Small intestine (tissue), 7 donors: ENCODE results near the gene DGAT2. TPM values are rescaled to one million over a fixed set of nuclear protein-coding genes. Genes with fewer than 3 reads are reported as not detected.

Experiments used
- DNase-seq, 2 donors: peaks; one replicate each; pipeline versions ENCODE4 v3.0.0 to v3.0.0-alpha.2; 2013
- FAIRE-seq: peaks from 2 replicates; lab custom pipeline; 2012; peaks lifted over from hg19 to GRCh38; lab: Jason Lieb, UNC
- H3K27ac ChIP-seq, 3 donors: one replicate each; pipeline ENCODE4 v1.5.1; 2013; ENCODE audit warnings: low read length in 2 of 3, mild to moderate bottlenecking in 2 of 3, control low read depth in 1 of 3, inconsistent platforms in 1 of 3, low read depth in 1 of 3, moderate library complexity in 1 of 3
- H3K27me3 ChIP-seq, 3 donors: one replicate each; pipeline ENCODE4 v1.6.1; 2013; ENCODE audit warnings: low read length in 3 of 3, inconsistent platforms in 1 of 3; ENCODE audit not compliant: control insufficient read depth in 3 of 3, insufficient read depth in 3 of 3
- H3K36me3 ChIP-seq, 3 donors: one replicate each; pipeline ENCODE4 v1.6.1; 2013; ENCODE audit warnings: low read length in 3 of 3, inconsistent platforms in 1 of 3, low read depth in 1 of 3, mild to moderate bottlenecking in 1 of 3, moderate library complexity in 1 of 3; ENCODE audit not compliant: control insufficient read depth in 3 of 3, insufficient read depth in 2 of 3
- H3K4me1 ChIP-seq, 3 donors: one replicate each; pipeline ENCODE4 v1.6.1; 2013; ENCODE audit warnings: low read length in 2 of 3, inconsistent platforms in 1 of 3, low read depth in 1 of 3, mild to moderate bottlenecking in 1 of 3, moderate library complexity in 1 of 3; ENCODE audit not compliant: control insufficient read depth in 3 of 3, insufficient read depth in 2 of 3
- H3K4me3 ChIP-seq, 3 donors: one replicate each; pipeline ENCODE4 v1.5.1; 2013; ENCODE audit warnings: low read length in 3 of 3, control low read depth in 1 of 3, inconsistent platforms in 1 of 3, low read depth in 1 of 3, mild to moderate bottlenecking in 1 of 3, moderate library complexity in 1 of 3
- H3K9me3 ChIP-seq, 2 donors: one replicate each; pipeline ENCODE4 v1.6.1; 2013; ENCODE audit warnings: low read depth in 1 of 2, low read length in 1 of 2; ENCODE audit not compliant: control insufficient read depth in 2 of 2, insufficient read depth in 1 of 2
- WGBS, 3 donors: extraction: QIAGEN DNeasy Blood & Tissue Kit; methylation state at CpG; one replicate each; pipeline ENCODE4 v1.1.7; 2013; 5-methylcytosine and 5-hydroxymethylcytosine counted together
- polyA plus RNA-seq, 4 donors: library from polyadenylated mRNA; stranded (reverse) in 3 of 4; unstranded in 1 of 4; fragments of 200-250 nt in 3 of 4; fragments of 120-200 nt in 1 of 4; gene quantifications; one replicate each; pipeline versions ENCODE4 v1.2.1 to v1.2.3, GENCODE V29; 2013
- donor health status: healthy with polysubstance abuse.
- donor health status: control.
- donor health status: control.
- donor health status: Bipolar disorder and iron deficiency.
- donor health status: healthy.

The DGAT2 gene
- polyA plus RNA-seq, 4 donors = 5.8 to 97.5 (median 16.4) TPM

DNA sequence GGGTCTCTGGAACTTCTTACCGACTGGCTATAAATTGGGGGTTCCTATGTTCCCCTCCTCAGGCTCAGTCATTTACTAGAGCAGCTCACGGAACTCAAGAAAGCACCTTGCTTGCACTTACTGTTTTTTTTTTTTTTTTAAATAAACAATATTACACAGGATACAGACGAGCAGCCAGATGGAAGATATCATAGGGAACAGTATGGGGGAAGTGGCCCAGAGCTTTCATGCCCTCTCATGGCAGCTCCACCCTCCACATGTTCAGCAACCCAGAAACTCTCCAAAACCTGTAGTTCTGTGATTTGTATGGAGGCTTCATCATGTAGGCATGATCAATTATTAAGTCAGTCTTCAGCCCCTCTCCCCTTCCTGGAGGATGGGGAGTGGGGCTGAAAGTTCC lies 54.0 kb downstream of the DGAT2 start:
- no peak overlapping the region for H3K27ac ChIP-seq
- peaks cover 3 to 16% (median 5%) of the 10 kb centered on the region in 3 donors for H3K4me1 ChIP-seq
- H3K36me3 ChIP-seq = no peaks in the 10 kb centered on the region
- FAIRE-seq (no peak), DNase-seq (no peak)
- no peaks in the 10 kb centered on the region for H3K27me3 ChIP-seq
- H3K4me3 ChIP-seq = no peak overlapping the region
- 65 to 88% (median 79%) methylated on average over 3 of the region's 3 CpGs for WGBS, 3 donors
- no peaks in the 10 kb centered on the region for H3K9me3 ChIP-seq

DNA sequence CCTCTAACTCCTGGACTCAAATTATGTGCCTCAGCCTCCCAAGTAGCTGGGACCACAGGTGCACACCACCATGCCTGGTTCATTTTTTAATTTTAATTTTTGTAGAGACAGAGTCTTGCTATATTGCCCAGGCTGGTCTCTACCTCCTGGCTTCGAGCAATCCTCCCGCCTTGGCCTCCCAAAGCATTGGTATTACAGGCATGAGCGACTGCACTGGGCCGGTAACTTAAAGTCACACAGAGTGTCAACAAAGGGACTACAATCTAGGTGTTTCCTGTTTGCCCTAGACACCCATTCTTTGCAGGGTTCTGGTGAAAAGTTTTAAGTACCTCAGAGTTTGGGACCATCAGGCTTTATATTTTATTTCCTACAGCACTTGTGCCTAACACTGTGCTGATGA lies 54.8 kb downstream of the DGAT2 start:
- WGBS, 3 donors = 82 to 89% (median 89%) methylated on average over 4 of the region's 4 CpGs
- Histone ChIP-seq H3K27me3 (no peaks in the 10 kb centered on the region), H3K27ac (peak overlapping the region in 1 of 3 donors; percentile 54), H3K9me3 (no peaks in the 10 kb centered on the region), H3K4me1 (peaks cover 3 to 16% (median 5%) of the 10 kb centered on the region in 3 donors), H3K4me3 (no peak overlapping the region), H3K36me3 (no peaks in the 10 kb centered on the region)
- DNase-seq (no peak), FAIRE-seq (no peak)

DNA sequence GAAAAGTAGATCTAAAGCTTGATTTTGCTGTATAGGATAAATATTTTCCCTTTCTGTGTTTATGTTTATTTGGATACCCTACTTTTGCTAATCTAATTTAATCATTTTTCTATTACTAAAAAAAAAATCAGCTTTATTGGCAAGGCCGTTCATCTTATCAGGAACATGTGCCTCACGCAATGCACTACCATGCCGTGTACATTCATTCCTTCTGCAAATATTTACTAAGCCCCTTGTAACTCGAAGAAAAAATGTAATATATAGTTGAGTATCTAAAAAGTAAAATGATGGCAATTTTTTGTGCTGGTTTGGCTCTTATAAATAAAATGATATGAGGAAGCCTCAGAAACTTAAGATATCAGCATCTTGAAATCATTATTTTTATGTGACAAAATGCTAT lies 55.4 kb downstream of the DGAT2 start:
- no peak for FAIRE-seq
- no peaks in the 10 kb centered on the region for H3K9me3 ChIP-seq
- no peak overlapping the region for H3K4me3 ChIP-seq
- no peaks in the 10 kb centered on the region for H3K36me3 ChIP-seq
- H3K4me1 ChIP-seq = peaks cover 3 to 16% (median 5%) of the 10 kb centered on the region in 3 donors
- H3K27ac ChIP-seq = no peak overlapping the region
- WGBS, 3 donors = 36 to 39% (median 38%) methylated on average over 4 of the region's 4 CpGs
- DNase-seq = no peak
- no peaks in the 10 kb centered on the region for H3K27me3 ChIP-seq

DNA sequence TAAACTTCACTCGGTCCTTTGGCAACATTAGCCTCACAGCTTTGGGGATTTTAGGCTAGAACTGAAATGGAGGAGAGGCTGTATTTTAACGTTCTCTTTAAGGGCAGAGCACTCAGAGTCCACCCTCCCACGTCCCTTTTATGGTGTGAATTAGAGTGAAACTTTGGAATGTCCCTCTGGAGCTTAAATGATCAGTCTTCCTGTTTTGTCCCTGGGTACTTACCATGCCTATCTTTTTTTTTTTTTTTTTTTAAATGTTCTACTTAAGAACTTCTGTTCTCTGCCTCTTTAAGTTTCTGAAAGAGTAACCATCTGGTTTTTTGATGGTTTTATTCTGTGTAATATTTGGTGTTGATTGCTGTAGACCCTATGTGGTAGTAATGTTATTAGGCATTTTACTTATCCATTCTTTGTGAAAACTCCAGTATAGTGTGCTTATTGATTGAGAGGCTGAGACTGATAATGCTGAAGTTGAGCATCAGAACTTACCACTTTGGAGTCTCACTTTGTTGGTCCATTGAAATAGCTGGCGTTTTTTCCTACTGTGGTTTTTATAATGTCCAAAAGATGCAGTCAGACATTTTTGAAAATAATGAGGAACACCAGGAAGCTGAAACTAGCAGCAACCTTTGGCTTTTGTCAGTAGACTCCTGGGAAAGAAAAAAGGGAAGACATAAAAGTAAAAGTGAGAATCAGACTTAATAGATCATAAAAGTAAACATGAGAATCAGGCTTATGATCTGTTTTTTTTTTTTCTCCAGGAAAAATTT lies 58.1 kb downstream of the DGAT2 start:
- 23 to 34% (median 29%) methylated on average over 4 of the region's 4 CpGs for WGBS, 3 donors
- Histone ChIP-seq H3K4me3 (no peak overlapping the region), H3K27me3 (no peaks in the 10 kb centered on the region), H3K4me1 (peaks cover 3 to 7% (median 3%) of the 10 kb centered on the region in 3 donors), H3K9me3 (no peaks in the 10 kb centered on the region), H3K36me3 (no peaks in the 10 kb centered on the region), H3K27ac (peak overlapping the region in 1 of 3 donors; percentile 36)
- DNase-seq = no peak
- FAIRE-seq = no peak

DNA sequence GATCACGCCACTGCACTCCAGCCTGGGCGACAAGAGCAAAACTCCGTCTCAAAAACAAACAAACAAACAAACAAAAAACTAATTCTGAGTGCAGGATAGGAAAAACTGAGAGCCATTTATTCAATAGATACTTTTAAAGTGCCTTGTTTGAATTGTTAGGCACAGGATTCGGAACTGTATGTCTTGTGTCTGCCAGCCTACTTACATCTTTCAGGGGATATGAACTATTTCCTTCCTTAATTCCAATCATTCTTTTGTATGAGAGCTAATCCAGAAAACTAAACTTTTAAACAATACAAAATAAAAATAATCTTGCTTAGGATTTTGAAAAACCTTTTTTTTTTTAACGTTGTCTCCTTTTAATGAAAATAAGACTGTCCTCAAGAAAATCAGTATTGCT lies 59.0 kb downstream of the DGAT2 start:
- peaks cover 3 to 7% (median 5%) of the 10 kb centered on the region in 3 donors for H3K4me1 ChIP-seq
- no peak overlapping the region for H3K4me3 ChIP-seq
- H3K9me3 ChIP-seq = no peaks in the 10 kb centered on the region
- no peak overlapping the region for H3K27ac ChIP-seq
- no peak for FAIRE-seq
- no peaks in the 10 kb centered on the region for H3K27me3 ChIP-seq
- peaks cover 0 to 2% (median 0%) of the 10 kb centered on the region in 3 donors for H3K36me3 ChIP-seq
- no peak for DNase-seq
- 73 to 92% (median 88%) methylated on average over 5 of the region's 5 CpGs for whole genome bisulfite sequencing, 3 donors

DNA sequence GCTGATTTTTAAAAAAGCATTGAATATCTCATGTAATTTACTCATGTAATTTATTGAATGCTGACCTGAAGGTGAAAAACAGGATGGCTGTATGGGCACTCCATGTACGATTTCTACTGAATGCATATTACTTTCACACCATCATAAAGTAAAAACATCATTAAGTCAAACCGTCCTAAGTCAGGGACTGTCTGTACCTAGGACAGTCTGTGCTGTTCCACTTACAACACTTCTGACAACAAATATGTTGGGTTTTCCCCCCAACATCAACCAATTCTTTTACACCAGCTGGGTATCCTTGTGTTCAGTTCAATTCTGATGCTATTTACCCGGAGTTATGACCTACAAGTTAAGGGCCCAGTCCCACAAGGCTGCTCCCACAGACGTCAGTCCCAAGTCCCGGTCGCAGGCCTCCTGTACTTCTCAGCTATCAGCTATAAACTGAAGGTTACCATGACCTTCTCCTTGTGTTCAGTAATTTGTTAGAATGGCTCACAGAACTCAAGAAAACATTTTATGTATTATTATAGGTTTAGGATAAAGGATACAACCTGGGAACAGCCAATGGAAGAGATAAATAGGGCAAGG lies 63.4 kb downstream of the DGAT2 start:
- peaks cover 0 to 2% (median 0%) of the 10 kb centered on the region in 3 donors for H3K36me3 ChIP-seq
- H3K9me3 ChIP-seq = no peaks in the 10 kb centered on the region
- H3K4me1 ChIP-seq = peaks cover 0 to 4% (median 0%) of the 10 kb centered on the region in 3 donors
- DNase-seq = no peak
- H3K27me3 ChIP-seq = no peaks in the 10 kb centered on the region
- H3K4me3 ChIP-seq = no peak overlapping the region
- H3K27ac ChIP-seq = no peak overlapping the region
- WGBS, 3 donors = 94 to 97% (median 95%) methylated on average over 6 of the region's 6 CpGs
- FAIRE-seq = no peak

DNA sequence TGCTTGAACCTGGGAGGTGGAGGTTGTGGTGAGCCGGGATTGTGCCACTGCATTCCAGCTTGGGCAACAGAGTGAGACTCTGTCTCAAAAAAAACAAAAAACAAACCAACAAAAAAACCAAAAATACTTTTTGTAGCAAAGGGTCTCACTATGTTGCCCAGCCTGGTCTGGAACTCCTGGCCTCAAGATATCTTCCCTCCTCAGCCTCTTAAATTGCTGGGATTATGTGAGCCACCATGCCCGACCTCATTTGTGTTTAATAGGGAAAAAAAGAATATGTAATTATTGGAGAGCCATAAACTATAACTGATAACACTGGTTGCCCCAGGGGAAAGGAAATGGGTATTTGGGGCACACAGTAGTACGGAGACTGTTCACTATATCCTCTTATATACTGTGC lies 66.2 kb downstream of the DGAT2 start:
- no peak for FAIRE-seq
- H3K4me1 ChIP-seq = peaks cover 0 to 4% (median 0%) of the 10 kb centered on the region in 3 donors
- no peaks in the 10 kb centered on the region for H3K27me3 ChIP-seq
- peaks cover 0 to 8% (median 1%) of the 10 kb centered on the region in 3 donors for H3K36me3 ChIP-seq
- no peak overlapping the region for H3K27ac ChIP-seq
- H3K4me3 ChIP-seq = no peak overlapping the region
- no peak for DNase-seq
- WGBS, 3 donors = 79 to 86% (median 84%) methylated on average over 3 of the region's 3 CpGs
- H3K9me3 ChIP-seq = no peaks in the 10 kb centered on the region

DNA sequence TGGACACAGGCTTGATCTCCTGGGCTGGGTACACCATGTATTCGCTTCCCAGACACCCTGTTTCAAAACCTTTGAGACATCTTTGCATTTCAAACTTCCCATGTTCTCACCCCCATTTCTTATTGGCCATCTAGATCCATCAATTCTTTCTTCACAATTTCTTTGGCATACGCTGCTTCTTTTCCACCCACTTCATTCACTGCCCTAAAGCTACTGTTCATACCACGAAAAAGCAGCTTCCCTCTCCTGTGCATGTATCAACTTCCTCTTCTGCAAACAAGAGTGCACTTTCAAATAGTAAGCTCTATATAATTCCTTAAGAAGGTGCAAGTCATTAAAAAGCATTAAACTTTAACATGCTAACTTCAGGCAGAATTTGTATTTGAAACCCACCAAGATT lies 67.8 kb downstream of the DGAT2 start:
- H3K36me3 ChIP-seq = peaks cover 0 to 8% (median 1%) of the 10 kb centered on the region in 3 donors
- H3K4me1 ChIP-seq = peaks cover 0 to 4% (median 0%) of the 10 kb centered on the region in 3 donors
- WGBS, 3 donors = 85 to 94% (median 93%) methylated on average over 3 of the region's 3 CpGs
- H3K27me3 ChIP-seq = no peaks in the 10 kb centered on the region
- H3K27ac ChIP-seq = no peak overlapping the region
- FAIRE-seq = no peak
- DNase-seq = no peak
- no peak overlapping the region for H3K4me3 ChIP-seq
- H3K9me3 ChIP-seq = no peaks in the 10 kb centered on the region
